ENCODE results near the gene NYNRIN.

DNA sequence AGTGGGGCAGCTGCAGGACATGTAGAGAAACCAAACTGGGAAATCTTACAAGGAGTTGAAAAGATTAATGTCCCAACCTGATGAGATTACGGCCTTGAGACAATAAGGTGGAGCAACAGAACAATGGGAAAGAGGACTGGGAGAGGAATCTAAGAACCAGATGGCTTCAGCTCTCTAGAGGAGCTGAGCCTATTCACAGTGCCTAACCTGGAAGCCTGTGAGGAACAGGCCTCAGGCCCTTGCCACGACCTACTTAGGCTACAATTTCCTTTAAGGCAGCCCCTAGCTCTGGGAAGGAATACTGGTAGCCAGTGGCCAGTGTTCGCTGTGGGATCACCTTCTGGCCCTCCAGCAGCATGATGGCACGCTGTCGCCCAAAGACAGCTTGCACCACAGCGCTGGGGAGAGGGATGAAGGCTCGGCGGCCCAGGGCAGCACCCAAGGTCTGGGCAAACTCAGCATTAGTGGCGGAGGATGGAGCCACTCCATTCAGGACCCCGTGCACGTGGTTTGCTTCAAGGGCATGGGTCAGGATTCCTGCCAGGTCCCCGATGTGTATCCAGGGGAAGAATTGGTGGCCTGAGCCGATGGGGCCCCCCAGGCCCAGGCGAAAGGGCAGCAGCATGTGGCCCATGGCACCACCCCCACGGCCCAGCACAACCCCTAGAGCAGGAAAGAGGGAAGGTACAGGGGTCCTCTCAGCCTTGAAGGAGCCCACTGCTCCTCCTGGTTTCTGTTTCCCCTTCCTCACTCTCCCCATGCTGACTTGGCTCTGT lies 41.2 kb downstream of the NYNRIN start:
- no peak for TF ChIP-seq YY1 (IDR thresholded peaks at IDR 0.05; ENCODE audit: low read depth, low read length)
- TF ChIP-seq, protein P1, sequence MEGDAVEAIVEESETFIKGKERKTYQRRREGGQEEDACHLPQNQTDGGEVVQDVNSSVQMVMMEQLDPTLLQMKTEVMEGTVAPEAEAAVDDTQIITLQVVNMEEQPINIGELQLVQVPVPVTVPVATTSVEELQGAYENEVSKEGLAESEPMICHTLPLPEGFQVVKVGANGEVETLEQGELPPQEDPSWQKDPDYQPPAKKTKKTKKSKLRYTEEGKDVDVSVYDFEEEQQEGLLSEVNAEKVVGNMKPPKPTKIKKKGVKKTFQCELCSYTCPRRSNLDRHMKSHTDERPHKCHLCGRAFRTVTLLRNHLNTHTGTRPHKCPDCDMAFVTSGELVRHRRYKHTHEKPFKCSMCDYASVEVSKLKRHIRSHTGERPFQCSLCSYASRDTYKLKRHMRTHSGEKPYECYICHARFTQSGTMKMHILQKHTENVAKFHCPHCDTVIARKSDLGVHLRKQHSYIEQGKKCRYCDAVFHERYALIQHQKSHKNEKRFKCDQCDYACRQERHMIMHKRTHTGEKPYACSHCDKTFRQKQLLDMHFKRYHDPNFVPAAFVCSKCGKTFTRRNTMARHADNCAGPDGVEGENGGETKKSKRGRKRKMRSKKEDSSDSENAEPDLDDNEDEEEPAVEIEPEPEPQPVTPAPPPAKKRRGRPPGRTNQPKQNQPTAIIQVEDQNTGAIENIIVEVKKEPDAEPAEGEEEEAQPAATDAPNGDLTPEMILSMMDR (IDR thresholded peaks at IDR 0.05; ENCODE audit: control extremely low read depth in 1 of 3, insufficient read depth in 1 of 3, low read depth in 1 of 3, low read length in 3 of 3), result no peak

All from H1 (cell line).